NCI-H2196 treated with DMSO at 0.1 percent for 48 hours (cell line): ENCODE measurements around the gene MMP21.

ENCODE experiments used
- DNase-seq: peaks from one replicate; lab custom pipeline; 2025; ENCODE audit not compliant: unreplicated experiment; lab: John Stamatoyannopoulos, UW

MMP21 gene

GRCh38 chr10:125765835-125766234 is 9.8 kb downstream of the MMP21 start:
- no peak for DNase-seq

DNA sequence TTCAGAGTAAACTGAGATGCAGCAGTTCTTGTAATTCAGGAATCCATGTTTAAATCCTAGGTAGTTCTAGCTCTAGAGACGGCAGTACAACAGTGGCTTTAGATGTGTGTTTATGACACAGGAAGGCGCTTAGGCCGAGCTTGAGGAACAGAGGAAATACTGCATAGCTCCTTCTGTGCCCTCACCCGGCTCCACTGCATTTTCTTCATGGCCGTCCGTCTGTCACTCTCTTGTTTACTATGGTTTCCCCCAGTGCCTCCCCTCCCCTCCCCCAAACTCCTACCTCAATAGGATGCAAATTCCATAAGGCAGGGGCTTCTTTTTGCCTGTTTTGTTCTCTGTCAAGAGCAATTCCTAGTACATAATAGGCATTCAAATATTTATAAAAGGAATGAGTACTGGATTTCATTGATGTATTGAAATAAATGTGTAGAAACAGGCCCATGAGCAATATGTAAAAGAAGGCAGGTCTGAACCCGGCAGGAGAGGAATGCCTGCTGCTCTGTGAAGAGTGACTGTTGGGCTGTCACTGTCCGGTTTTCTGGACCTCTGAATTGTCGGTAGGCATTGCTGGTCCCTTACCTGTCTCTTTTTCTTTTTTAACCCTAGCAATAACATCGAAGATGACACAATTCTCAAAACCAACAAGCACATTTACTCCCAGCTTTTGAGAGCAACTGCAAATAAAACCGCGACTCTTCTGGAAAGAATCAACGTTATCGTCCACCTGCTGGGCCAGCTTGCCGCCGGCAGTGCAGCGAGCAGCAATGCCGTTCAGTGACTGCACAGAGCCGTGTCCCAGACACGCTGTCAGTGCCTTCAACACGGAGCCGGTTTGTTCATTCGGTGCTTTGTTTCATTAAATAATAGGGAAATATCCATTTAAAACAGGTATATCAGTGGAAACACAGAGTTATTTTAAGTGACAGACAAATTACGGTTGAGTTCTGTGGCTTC is 12.7 kb downstream of the MMP21 start:
- DNase-seq: no peak

DNA sequence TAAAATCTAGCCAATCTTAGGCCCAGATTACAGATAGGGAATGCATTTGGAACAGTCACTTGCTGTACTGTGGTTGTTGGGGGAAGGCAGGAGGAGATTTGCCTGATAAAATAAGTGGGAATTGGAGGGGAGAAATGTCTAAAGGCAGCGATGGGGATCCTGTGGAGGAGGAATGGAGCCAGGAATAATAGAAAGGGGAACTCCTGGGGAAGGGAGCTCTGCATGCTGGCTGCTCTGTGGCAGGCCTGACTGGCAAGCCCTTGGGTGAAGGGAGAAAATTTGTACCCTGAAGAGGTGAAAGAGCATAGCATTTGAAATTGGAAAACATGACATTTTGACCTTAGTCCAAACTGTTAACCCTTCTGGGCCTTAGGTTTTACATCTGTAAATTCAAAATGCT is 13.7 kb downstream of the MMP21 start:
- DNase-seq: no peak

GRCh38 chr10:125757742-125758141 is 17.9 kb downstream of the MMP21 start:
- DNase-seq: no peak

- DNase-seq: no peak
Observed at GRCh38 chr10:125756853-125757487, 18.7 kb downstream of the MMP21 start.

DNA sequence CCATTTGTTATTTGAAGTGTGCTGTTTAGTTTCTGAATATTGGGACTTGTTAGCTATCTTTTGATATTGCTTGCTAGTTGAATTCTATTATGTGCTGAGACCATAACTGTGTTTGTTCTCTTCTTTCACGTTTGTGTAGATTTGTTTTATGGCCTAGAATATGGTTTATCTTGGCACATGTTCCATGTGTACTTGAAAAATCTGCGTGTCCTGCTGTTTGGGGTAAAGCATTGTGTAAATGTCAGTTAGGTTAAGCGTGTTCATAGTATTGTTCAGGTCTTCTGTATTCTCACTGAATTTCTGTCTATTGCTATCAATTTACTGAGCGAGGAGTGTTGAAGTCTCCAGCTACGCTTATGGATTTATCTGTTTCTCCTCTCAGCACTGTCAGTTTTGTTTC is 19.4 kb downstream of the MMP21 start:
- DNase-seq: no peak

GRCh38 chr10:125747417-125747816 is 28.2 kb downstream of the MMP21 start:
- DNase-seq: no peak

GRCh38 chr10:125744909-125745308 is 30.7 kb downstream of the MMP21 start:
- DNase-seq: no peak

- peak; percentile 9 for DNase-seq
Observed at GRCh38 chr10:125742465-125742864, 33.2 kb downstream of the MMP21 start.

DNA sequence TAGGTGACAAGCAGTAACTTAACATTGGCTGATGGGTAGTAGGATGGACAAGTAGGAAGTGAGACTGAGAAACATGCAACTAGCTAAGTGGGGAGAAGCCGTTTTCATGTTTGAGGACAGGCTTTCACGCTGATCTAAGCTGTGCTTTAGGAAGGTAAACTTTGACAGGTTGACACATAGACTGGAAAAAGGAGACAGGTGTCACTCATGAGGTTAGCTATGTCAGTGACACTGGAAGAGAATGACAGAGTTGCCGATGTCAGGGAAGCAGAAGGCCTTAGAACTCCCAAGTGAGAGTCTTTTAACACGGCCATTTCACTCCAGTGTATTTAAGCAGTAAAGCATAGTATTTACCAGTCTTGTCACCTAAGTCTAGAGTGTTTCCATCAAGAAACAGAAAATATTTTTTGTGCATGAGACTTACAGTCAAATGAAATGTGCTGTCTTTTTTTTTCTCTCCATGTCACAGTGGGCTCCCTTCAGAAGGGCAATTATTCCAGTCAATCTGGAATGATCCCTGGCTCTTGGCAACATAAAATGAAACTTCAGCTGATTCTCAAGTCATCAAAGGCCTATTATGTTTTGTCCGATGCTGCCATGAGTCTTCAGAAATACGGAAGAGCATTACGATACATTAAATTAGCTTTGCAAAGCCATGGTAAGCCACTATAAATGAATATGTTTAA is 35.5 kb downstream of the MMP21 start:
- DNase-seq: no peak

GRCh38 chr10:125738206-125738605 is 37.4 kb downstream of the MMP21 start:
- no peak for DNase-seq

GRCh38 chr10:125734823-125735222 is 40.8 kb downstream of the MMP21 start:
- no peak for DNase-seq

GRCh38 chr10:125734148-125734547 is 41.5 kb downstream of the MMP21 start:
- DNase-seq: no peak

DNA sequence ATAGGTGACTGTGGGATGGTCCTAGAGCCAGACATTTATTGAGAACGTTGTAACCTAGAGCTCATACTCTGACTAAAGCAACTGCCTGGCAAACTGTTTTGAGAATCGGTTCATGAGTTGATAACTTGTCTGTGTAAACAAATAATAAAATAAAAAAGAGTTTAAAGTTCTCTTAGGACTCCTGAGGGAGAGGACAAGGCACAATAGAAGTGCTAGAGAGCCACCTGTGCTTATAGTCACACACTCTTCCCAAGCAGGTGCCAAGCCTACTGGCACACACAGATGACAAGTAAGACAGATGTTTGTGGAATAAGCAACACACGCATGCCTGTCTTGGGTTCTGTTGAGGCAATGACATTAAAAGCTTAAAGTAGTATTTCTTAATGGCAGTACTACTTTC is 48.2 kb downstream of the MMP21 start:
- DNase-seq: no peak

- DNase-seq: no peak
Observed at GRCh38 chr10:125726914-125727313, 48.7 kb downstream of the MMP21 start.

- no peak for DNase-seq
Observed at GRCh38 chr10:125722811-125723210, 52.8 kb downstream of the MMP21 start.

- no peak for DNase-seq
Observed at GRCh38 chr10:125721035-125721434, 54.6 kb downstream of the MMP21 start.

DNA sequence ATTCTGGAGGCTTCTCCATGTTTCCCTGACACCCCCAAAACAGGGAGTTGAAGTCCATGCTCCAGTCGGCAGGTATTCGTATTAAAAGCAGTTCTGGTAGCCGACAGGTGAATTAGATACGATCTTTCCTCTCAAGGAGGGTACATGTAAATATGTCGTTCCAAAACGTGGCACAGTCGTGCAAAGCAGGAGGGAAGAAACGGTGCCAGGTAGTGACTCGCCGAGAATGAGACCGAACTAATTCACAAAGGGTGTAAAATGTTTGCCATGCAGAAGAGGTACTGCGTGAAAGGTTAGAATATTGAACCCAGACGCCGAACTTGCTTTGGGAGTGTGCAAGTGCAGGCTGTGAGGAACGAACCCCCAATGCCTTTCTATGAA is 55.6 kb downstream of the MMP21 start:
- no peak for DNase-seq

GRCh38 chr10:125719173-125720001 is 56.2 kb downstream of the MMP21 start, which contains the start of gene EDRF1:
EDRF1 (plus strand) TSS chr10:125719709; CDS start chr10:125719808, 99 bp downstream.
- peak; percentile 83 for DNase-seq
